Measurements from ENCODE around the gene CHN1. TPM values are rescaled to one million over a fixed set of nuclear protein-coding genes. Genes with fewer than 3 reads are reported as not detected.

Gene CHN1
- total and polyA plus RNA-seq, 12 donors, result 7.6 to 40.0 (median 21.8) TPM

GRCh38 chr2:174842496-174842895 lies 162.7 kb downstream of the CHN1 start:
- WGBS, 4 donors, result 89 to 95% (median 93%) methylated on average over 4 of the region's 4 CpGs
- Histone ChIP-seq H3K9me3 (replicated peaks in 1 of 3) (no peaks in the 10 kb centered on the region), H3K36me3 (replicated peaks in 1 of 2) (no peaks in the 10 kb centered on the region), H3K27me3 (no peaks in the 10 kb centered on the region), H3K4me3 (no peak overlapping the region), H3K27ac (no peak overlapping the region), H3K4me1 (replicated peaks in 1 of 2) (peaks cover 6 to 17% of the 10 kb centered on the region in 2 donors)
- no peak for TF ChIP-seq CTCF (IDR thresholded peaks at IDR 0.05)
- TF ChIP-seq POLR2A (IDR thresholded peaks at IDR 0.05), result no peak
- DNase-seq, result no peak
- intact Hi-C loops (cut with DNase I), result no loop called here

- no peak for DNase-seq
- H3K4me1 ChIP-seq (replicated peaks in 1 of 2), result peaks cover 6 to 18% of the 10 kb centered on the region in 2 donors
- TF ChIP-seq POLR2A (IDR thresholded peaks at IDR 0.05) (no peak), CTCF (IDR thresholded peaks at IDR 0.05) (no peak)
- H3K27me3 ChIP-seq, result no peaks in the 10 kb centered on the region
- no peaks in the 10 kb centered on the region for H3K9me3 ChIP-seq (replicated peaks in 1 of 3)
- no peaks in the 10 kb centered on the region for H3K36me3 ChIP-seq (replicated peaks in 1 of 2)
- WGBS, 4 donors, result 87 to 95% (median 91%) methylated on average over 3 of the region's 3 CpGs
- no peak overlapping the region for H3K27ac ChIP-seq
- no peak overlapping the region for H3K4me3 ChIP-seq
- intact Hi-C loops (cut with DNase I), result no loop called here
Measured at GRCh38 chr2:174841936-174842335, 163.2 kb downstream of the CHN1 start.

GRCh38 chr2:174841350-174841749 lies 163.8 kb downstream of the CHN1 start:
- H3K4me1 ChIP-seq (replicated peaks in 1 of 2), result peaks cover 3 to 20% of the 10 kb centered on the region in 2 donors
- DNase-seq, result no peak
- TF ChIP-seq CTCF (IDR thresholded peaks at IDR 0.05) (no peak), POLR2A (IDR thresholded peaks at IDR 0.05) (no peak)
- no peak overlapping the region for H3K4me3 ChIP-seq
- H3K9me3 ChIP-seq (replicated peaks in 1 of 3), result no peaks in the 10 kb centered on the region
- intact Hi-C loops (cut with DNase I), result no loop called here
- H3K27ac ChIP-seq, result no peak overlapping the region
- 84 to 95% (median 90%) methylated on average over 2 of the region's 2 CpGs for WGBS, 4 donors
- H3K27me3 ChIP-seq, result no peaks in the 10 kb centered on the region
- no peaks in the 10 kb centered on the region for H3K36me3 ChIP-seq (replicated peaks in 1 of 2)

GRCh38 chr2:174840436-174840835 lies 164.7 kb downstream of the CHN1 start:
- Histone ChIP-seq H3K27me3 (no peaks in the 10 kb centered on the region), H3K4me3 (no peak overlapping the region), H3K36me3 (replicated peaks in 1 of 2) (no peaks in the 10 kb centered on the region), H3K27ac (no peak overlapping the region), H3K4me1 (replicated peaks in 1 of 2) (peaks cover 0 to 18% of the 10 kb centered on the region in 2 donors), H3K9me3 (replicated peaks in 1 of 3) (no peaks in the 10 kb centered on the region)
- intact Hi-C loops (cut with DNase I), result no loop called here
- no peak for DNase-seq
- 87 to 96% (median 93%) methylated on average over 3 of the region's 3 CpGs for WGBS, 4 donors
- TF ChIP-seq CTCF (IDR thresholded peaks at IDR 0.05) (no peak), POLR2A (IDR thresholded peaks at IDR 0.05) (no peak)
